Measurements from ENCODE around the gene ENO1.
"Not testable (repeated sequence)": the region's sequence is repeated elsewhere in the genome, so short reads cannot be mapped to it uniquely, and the experiment has no call there.

The ENO1 gene

GRCh38 chr1:8845104-8846097, 33.1 kb downstream of the ENO1 start:
- no peaks in the 10 kb centered on the region for H3K4me1 ChIP-seq (ENCODE audit: control insufficient read depth, insufficient read depth, low read length)
- H3K4me3 ChIP-seq (ENCODE audit: low read length): no peak overlapping the region
- no peak for DNase-seq (ENCODE audit: low read depth, low spot score)
- WGBS (ENCODE audit: insufficient coverage, insufficient read length): no CpG with 5 or more reads among the region's 21 CpGs
- no peaks in the 10 kb centered on the region for H3K9me3 ChIP-seq (ENCODE audit: control insufficient read depth, insufficient read depth, low read length)
- no peak overlapping the region for H3K27ac ChIP-seq (ENCODE audit: low read length)
- H3K27me3 ChIP-seq (ENCODE audit: control insufficient read depth, insufficient read depth, low read length): no peaks in the 10 kb centered on the region
- no peaks in the 10 kb centered on the region for H3K36me3 ChIP-seq (ENCODE audit: control insufficient read depth, insufficient read depth, low read length)

GRCh38 chr1:8844501-8845006, 33.9 kb downstream of the ENO1 start:
- no peak for DNase-seq (ENCODE audit: low read depth, low spot score)
- no peak overlapping the region for H3K27ac ChIP-seq (ENCODE audit: low read length)
- no peaks in the 10 kb centered on the region for H3K27me3 ChIP-seq (ENCODE audit: control insufficient read depth, insufficient read depth, low read length)
- no peaks in the 10 kb centered on the region for H3K4me1 ChIP-seq (ENCODE audit: control insufficient read depth, insufficient read depth, low read length)
- H3K9me3 ChIP-seq (ENCODE audit: control insufficient read depth, insufficient read depth, low read length): no peaks in the 10 kb centered on the region
- H3K4me3 ChIP-seq (ENCODE audit: low read length): no peak overlapping the region
- no peaks in the 10 kb centered on the region for H3K36me3 ChIP-seq (ENCODE audit: control insufficient read depth, insufficient read depth, low read length)
- WGBS (ENCODE audit: insufficient coverage, insufficient read length): no CpG with 5 or more reads among the region's 7 CpGs

GRCh38 chr1:8841395-8841794, 37.1 kb downstream of the ENO1 start:
- Histone ChIP-seq H3K9me3 (ENCODE audit: control insufficient read depth, insufficient read depth, low read length) (no peaks in the 10 kb centered on the region), H3K4me1 (ENCODE audit: control insufficient read depth, insufficient read depth, low read length) (no peaks in the 10 kb centered on the region), H3K27me3 (ENCODE audit: control insufficient read depth, insufficient read depth, low read length) (no peaks in the 10 kb centered on the region), H3K4me3 (ENCODE audit: low read length) (no peak overlapping the region), H3K36me3 (ENCODE audit: control insufficient read depth, insufficient read depth, low read length) (no peaks in the 10 kb centered on the region), H3K27ac (ENCODE audit: low read length) (no peak overlapping the region)
- no peak for DNase-seq (ENCODE audit: low read depth, low spot score)
- no CpG with 5 or more reads among the region's 3 CpGs for WGBS (ENCODE audit: insufficient coverage, insufficient read length)

GRCh38 chr1:8839990-8840389, 38.5 kb downstream of the ENO1 start:
- Histone ChIP-seq H3K4me1 (ENCODE audit: control insufficient read depth, insufficient read depth, low read length) (no peaks in the 10 kb centered on the region), H3K4me3 (ENCODE audit: low read length) (no peak overlapping the region), H3K27me3 (ENCODE audit: control insufficient read depth, insufficient read depth, low read length) (no peaks in the 10 kb centered on the region), H3K9me3 (ENCODE audit: control insufficient read depth, insufficient read depth, low read length) (no peaks in the 10 kb centered on the region), H3K36me3 (ENCODE audit: control insufficient read depth, insufficient read depth, low read length) (no peaks in the 10 kb centered on the region), H3K27ac (ENCODE audit: low read length) (no peak overlapping the region)
- no peak for DNase-seq (ENCODE audit: low read depth, low spot score)
- no CpG with 5 or more reads among the region's 7 CpGs for WGBS (ENCODE audit: insufficient coverage, insufficient read length)

- no peaks in the 10 kb centered on the region for H3K27me3 ChIP-seq (ENCODE audit: control insufficient read depth, insufficient read depth, low read length)
- DNase-seq (ENCODE audit: low read depth, low spot score): no peak
- H3K9me3 ChIP-seq (ENCODE audit: control insufficient read depth, insufficient read depth, low read length): no peaks in the 10 kb centered on the region
- no peak overlapping the region for H3K27ac ChIP-seq (ENCODE audit: low read length)
- no peak overlapping the region for H3K4me3 ChIP-seq (ENCODE audit: low read length)
- H3K36me3 ChIP-seq (ENCODE audit: control insufficient read depth, insufficient read depth, low read length): no peaks in the 10 kb centered on the region
- WGBS (ENCODE audit: insufficient coverage, insufficient read length): no CpG with 5 or more reads among the region's 14 CpGs
- 0 out of 2 replicates have a peak, but pooled peaks cover 1% of the 10 kb centered on the region for H3K4me1 ChIP-seq (ENCODE audit: control insufficient read depth, insufficient read depth, low read length)
Measured at GRCh38 chr1:8835941-8836643, 42.4 kb downstream of the ENO1 start.

- H3K4me1 ChIP-seq (ENCODE audit: control insufficient read depth, insufficient read depth, low read length): 0 out of 2 replicates have a peak, but pooled peaks cover 2% of the 10 kb centered on the region
- no peaks in the 10 kb centered on the region for H3K36me3 ChIP-seq (ENCODE audit: control insufficient read depth, insufficient read depth, low read length)
- H3K4me3 ChIP-seq (ENCODE audit: low read length): no peak overlapping the region
- no peaks in the 10 kb centered on the region for H3K9me3 ChIP-seq (ENCODE audit: control insufficient read depth, insufficient read depth, low read length)
- H3K27ac ChIP-seq (ENCODE audit: low read length): no peak overlapping the region
- H3K27me3 ChIP-seq (ENCODE audit: control insufficient read depth, insufficient read depth, low read length): no peaks in the 10 kb centered on the region
- no peak for DNase-seq (ENCODE audit: low read depth, low spot score)
- no CpG with 5 or more reads among the region's 4 CpGs for WGBS (ENCODE audit: insufficient coverage, insufficient read length)
Measured at GRCh38 chr1:8831340-8831739, 47.1 kb downstream of the ENO1 start.

GRCh38 chr1:8830732-8831131, 47.8 kb downstream of the ENO1 start:
- not testable (repeated sequence) for H3K27ac ChIP-seq (ENCODE audit: low read length); H3K4me3 ChIP-seq (ENCODE audit: low read length); H3K9me3 ChIP-seq (ENCODE audit: control insufficient read depth, insufficient read depth, low read length); H3K4me1 ChIP-seq (ENCODE audit: control insufficient read depth, insufficient read depth, low read length); H3K27me3 ChIP-seq (ENCODE audit: control insufficient read depth, insufficient read depth, low read length); H3K36me3 ChIP-seq (ENCODE audit: control insufficient read depth, insufficient read depth, low read length); DNase-seq (ENCODE audit: low read depth, low spot score)
- WGBS (ENCODE audit: insufficient coverage, insufficient read length): no CpG with 5 or more reads among the region's 10 CpGs

- Histone ChIP-seq H3K27me3 (ENCODE audit: control insufficient read depth, insufficient read depth, low read length) (no peaks in the 10 kb centered on the region), H3K9me3 (ENCODE audit: control insufficient read depth, insufficient read depth, low read length) (no peaks in the 10 kb centered on the region), H3K27ac (ENCODE audit: low read length) (no peak overlapping the region), H3K4me3 (ENCODE audit: low read length) (no peak overlapping the region), H3K36me3 (ENCODE audit: control insufficient read depth, insufficient read depth, low read length) (no peaks in the 10 kb centered on the region), H3K4me1 (ENCODE audit: control insufficient read depth, insufficient read depth, low read length) (peaks cover 2% of the 10 kb centered on the region; the same call in 1 of the 2 replicates)
- DNase-seq (ENCODE audit: low read depth, low spot score): no peak
- no CpG with 5 or more reads among the region's 10 CpGs for WGBS (ENCODE audit: insufficient coverage, insufficient read length)
Measured at GRCh38 chr1:8825985-8826481, 52.5 kb downstream of the ENO1 start.

- H3K4me3 ChIP-seq (ENCODE audit: low read length): no peak overlapping the region
- H3K9me3 ChIP-seq (ENCODE audit: control insufficient read depth, insufficient read depth, low read length): no peaks in the 10 kb centered on the region
- DNase-seq (ENCODE audit: low read depth, low spot score): no peak
- no peak overlapping the region for H3K27ac ChIP-seq (ENCODE audit: low read length)
- no CpG with 5 or more reads among the region's 6 CpGs for WGBS (ENCODE audit: insufficient coverage, insufficient read length)
- H3K36me3 ChIP-seq (ENCODE audit: control insufficient read depth, insufficient read depth, low read length): no peaks in the 10 kb centered on the region
- H3K4me1 ChIP-seq (ENCODE audit: control insufficient read depth, insufficient read depth, low read length): peaks cover 2% of the 10 kb centered on the region; the same call in 1 of the 2 replicates
- H3K27me3 ChIP-seq (ENCODE audit: control insufficient read depth, insufficient read depth, low read length): no peaks in the 10 kb centered on the region
Measured at GRCh38 chr1:8823295-8823664, 55.2 kb downstream of the ENO1 start.
